Measurements from ENCODE around the gene GPC5.
"Not testable (repeated sequence)": the region's sequence is repeated elsewhere in the genome, so short reads cannot be mapped to it uniquely, and the experiment has no call there.

GPC5 gene

DNA sequence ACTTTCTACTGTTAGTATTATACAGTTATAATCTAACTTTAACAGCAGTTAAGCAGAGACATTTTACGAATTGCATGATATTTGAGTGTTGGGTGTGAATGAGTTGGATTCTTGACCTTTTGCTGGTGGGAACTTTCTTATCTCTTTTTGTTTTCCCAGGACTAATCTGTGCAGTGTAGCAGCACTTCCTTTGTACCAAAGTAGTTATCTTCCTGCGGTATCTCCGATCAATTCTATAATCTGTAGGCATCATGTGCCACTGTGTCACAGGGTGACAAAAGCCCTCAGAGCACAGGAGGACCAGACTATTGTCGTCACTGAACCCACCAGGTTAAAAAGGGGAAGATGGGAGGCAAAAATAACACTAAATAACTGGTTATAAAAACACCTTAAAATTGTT is 823.5 kb downstream of the GPC5 start:
- DNase-seq = no peak

DNA sequence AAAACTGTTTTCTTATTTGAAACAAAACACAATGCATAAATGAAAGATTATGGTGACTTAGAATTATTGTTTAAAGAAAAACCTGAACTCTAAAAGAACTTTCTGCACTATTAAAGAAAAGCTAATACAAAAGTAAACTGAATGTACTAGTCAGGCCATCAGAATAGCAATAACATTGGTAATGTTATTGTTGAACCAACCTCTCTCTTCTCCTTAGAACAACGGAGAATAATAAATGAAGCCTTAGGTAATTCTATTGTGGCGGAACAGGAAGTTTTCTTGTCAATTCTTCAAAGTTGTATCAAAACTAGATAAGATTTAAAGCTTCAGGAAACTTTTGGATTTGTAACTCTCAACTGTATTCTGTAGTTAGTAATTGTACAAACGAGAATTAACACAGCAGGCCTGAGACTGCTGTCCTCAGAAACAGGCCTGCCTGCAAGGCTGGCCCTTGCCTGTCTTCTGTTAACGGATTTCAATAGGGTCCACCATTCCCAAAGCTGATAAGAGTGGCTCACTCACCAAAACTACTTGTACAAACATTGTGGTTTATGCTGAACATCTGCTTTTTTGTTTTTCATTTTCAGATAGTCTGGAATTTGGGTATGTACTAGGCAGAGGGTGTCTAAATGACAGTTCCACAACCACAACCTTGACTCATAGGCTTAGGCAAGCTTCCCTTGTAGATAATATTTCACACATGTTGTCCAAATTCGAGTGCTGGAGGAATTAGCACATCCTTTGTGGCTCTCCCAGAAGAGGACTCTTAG is 825.8 kb downstream of the GPC5 start:
- DNase-seq = no peak

DNA sequence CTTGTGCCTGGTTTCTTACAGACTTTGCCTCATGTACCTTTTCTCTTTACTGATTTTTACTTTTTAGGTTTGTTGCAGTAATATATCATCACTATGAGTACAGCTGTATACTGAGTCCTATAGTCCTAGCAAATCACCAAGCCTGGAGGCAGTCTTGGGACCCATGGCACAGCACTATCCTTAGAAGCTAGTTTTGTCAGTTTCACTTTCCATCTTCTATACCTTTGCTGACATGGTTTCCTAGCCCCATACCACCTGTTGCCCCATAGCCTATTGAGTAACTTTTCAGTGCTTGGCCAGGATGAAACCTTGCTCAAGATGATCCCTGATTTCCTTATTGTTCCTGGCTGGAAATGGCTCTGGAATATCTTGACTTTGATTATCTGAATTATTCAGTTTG is 826.4 kb downstream of the GPC5 start:
- DNase-seq = no peak

DNA sequence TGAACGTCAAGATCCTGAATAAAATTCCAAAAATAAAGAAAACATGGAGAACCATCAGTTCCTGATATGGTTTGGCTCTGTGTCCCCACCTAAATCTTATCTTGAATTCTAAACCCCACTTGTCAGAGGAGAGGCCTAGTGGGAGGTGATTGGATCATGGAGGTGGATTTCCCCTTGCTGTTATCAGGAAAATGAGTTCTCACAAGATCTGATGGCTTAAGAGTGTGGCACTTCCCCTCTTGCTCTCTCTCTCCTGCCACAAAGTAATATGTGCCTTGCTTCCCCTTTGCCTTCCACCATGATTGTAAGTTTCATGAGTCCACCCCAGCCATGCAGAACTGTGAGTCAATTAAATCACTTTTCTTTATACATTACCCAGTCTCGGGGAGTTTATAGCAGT is 827.4 kb downstream of the GPC5 start:
- DNase-seq = no peak

DNA sequence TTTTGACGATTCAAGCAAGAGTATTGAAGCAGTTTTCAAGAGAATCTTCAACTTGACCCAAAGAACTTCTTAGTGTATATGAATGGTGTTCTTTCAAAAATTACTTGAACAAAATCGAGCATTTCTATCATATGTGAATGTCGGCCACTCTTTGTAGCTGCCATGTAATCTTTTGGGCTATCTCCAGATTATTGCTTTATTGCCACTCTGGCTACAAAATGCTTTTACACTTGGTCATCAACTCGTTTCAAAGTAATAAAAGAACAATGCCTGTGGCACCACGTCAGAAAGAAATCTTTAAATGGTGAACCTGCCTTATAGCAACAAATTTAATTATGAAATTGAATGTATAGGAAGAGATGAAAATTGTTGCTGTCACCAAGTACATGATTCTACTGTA is 834.5 kb downstream of the GPC5 start:
- DNase-seq = no peak

DNA sequence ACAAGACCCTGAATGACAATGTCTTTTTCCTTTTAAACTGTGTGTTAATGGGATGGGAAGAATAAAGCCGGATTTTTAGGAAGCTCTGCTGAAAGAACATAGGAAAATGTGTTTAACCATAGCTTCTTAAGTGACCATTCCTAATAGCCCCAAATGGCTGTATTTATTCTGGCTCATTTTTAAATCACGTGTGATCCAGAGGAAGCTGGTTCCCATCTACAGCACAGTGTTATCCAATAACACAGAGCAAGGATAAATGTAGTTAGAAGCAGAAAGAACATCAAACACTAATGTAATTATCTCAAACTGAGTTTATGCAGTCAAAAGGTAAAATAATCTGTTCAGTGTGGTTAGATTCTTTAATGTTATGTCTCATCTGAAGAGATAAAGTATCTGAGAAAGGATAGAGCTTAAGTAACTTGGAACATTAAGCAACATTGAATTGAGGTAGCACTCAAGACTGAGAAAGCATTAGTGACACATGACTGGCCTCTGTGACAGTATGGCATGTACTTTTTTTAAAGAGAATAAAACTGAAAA is 853.3 kb downstream of the GPC5 start:
- no peak for DNase-seq

DNA sequence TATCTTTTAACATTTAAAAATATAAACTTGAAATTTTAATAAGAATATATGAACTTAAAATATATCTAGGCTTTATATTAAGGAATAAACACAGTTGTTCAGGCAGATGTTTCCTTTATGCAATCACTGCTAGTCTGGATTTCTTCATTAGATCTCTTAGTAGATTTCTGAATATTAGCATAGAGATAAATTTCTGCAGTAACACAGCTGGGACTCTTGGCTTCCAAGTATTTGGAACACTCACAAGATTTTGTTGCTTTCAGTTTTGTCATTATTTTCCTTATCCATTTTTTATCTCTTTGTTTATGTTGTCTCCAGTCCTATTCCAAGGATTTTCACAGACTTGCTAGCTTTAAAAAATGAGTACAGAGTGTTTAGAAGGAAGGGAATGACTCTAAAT is 857.1 kb downstream of the GPC5 start:
- no peak for DNase-seq

DNA sequence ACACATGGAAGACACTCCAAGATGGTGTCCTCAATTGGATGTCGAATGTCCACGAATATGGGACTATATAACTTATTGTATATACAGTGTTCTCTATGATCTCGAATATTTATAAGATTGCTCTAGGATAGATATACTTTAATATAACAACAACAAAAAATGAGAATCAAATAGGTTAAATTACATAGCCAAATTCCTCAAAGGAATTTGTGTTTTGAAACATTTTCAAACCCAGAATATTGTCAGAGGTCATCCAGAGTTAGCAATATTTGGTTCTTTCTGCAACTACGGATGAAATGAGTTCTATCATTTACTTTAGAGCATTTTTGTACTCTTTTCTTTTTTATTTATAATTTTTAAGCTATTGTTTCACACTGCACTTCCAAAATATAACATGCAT is 857.8 kb downstream of the GPC5 start:
- no peak for DNase-seq

DNA sequence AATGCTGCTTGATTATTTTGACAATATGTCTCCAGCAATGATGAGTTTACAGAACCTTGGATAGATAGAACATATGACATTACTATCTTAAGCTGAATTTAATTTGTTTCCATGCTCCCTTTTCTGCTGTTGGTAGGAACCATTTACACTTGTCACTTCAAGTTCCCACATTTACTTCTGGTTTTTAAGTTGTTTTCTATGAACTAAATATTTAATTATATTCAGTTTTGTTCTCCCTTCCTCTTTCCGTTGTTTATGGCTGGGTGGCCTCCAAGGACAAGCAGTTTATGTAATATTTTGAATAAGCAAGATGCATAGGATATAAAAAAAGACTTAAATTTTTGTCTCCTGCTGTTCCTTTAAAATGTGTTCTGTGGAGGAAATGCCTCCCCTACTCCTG is 860.6 kb downstream of the GPC5 start:
- DNase-seq = no peak

DNA sequence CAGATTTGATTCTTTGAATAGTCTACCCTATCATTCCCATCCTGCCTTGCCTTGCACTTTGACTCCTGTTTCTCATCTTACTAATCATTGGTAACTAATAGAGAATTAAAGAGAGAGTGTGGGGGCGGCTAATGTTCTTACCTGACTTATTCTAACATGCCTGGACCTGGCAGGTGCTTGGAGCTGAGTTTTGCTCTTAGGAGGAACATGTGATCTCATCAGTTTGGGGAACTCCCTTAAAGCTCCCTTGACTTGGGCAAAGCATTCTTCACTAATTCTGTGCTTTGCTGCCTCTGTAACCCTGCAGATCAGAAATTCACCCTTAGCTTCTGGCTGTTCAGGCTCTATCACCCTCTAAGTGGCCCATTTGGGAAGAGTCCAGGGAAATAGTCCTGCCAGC is 861.1 kb downstream of the GPC5 start:
- DNase-seq = no peak

DNA sequence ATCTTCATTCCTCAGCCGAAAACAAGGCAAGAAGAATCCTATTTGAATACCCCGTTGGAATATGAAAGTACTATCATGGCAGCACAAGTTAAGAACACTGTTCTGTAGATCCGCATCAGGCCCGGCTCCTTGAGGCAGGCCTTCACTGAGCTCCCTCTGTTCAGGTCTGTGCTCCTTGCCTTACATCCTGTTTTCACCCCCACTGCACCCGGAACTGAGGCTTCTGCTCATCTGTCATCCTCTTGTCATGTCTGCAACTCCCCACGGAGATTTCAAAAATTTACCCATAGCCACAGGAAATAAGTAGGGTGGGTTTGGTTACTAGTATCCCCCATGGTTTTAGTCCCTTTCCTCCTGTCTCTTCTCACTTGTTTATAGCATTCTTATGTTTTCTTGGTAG is 861.9 kb downstream of the GPC5 start:
- no peak for DNase-seq

DNA sequence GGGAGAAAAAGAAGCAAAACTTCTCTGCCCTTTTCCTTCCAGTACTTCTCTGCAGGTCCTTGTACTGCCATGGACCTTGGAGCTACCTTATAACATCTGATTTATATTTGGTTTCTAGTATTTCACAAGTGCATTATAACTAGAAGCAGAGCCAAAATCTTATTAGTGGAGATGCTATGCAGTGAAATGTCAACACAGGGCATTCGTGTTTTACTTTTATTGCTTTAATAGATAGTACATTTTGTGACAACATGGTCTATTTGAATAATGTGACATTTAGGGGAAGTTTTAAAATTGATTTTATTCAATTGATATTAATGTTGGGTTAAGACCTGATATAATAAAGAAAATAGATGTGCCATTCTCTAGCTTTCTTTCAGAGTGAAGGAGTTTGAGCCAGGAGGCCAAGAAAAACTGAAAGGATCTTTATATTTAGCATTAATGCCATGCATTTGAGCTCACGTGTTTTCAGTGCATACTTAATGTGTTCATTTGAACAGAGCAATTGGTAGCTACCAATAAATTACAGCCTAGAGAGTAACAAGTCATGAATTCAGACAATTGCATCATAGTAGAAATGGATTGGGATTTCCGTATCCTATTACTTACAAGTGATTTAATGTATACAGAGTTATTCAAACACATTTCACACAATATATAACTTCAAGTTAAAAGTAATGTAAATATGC is 863.8 kb downstream of the GPC5 start:
- DNase-seq = no peak

DNA sequence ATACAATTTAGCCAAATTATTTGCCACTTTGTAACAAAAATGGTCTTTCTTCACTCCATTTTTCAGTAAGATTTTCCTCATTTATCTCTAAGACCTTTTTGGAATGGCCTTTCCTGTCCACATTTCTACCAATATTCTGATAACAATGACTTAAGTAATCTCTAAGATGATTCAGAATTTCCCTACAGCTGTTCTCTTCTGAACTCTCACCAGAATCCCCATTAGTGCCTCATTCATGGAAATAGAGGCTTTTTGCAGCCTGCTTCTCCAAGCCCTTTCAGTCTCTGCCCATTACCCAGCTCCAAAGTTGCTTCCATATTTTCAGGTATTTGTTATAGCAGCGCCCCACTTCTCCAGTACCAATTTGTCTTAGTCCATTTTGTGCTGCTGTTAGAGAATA is 867.0 kb downstream of the GPC5 start:
- no peak for DNase-seq

DNA sequence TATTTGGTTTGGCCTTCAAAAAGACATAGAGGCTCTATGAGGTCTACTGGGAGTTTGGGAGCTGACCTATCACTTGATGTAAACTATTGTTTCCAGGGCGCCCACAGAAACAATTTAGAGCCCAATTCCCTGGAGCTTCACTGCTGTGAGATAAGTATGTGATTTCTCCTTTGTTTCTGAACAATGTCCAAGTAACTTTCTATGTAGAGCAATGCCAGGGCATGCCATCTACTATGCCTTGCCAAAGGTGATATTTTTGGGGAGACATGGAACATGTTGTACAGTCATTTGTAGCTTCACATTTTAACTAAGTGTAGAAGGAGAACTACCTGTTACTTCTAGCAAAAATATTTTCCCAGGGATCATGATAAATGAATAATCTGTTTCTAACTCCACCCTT is 872.6 kb downstream of the GPC5 start:
- no peak for DNase-seq

DNA sequence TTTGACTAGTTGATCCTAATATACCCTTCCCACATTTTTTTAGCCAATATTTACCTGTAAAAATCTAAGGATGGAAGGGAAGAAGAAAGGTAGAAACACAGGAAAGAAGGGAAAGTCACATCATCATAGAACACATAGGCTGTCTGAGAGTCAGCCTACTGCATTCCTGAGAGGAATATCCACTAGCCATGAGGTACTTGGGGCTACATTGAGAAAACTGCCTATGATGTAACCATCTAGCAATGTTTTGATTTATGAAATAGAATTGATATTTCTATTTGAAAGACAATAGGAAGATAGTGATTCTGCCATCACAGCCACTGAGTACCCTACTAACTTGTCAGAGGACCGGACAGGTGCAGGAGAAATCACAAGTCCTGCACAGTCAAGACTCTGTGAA is 873.8 kb downstream of the GPC5 start:
- DNase-seq = no peak

DNA sequence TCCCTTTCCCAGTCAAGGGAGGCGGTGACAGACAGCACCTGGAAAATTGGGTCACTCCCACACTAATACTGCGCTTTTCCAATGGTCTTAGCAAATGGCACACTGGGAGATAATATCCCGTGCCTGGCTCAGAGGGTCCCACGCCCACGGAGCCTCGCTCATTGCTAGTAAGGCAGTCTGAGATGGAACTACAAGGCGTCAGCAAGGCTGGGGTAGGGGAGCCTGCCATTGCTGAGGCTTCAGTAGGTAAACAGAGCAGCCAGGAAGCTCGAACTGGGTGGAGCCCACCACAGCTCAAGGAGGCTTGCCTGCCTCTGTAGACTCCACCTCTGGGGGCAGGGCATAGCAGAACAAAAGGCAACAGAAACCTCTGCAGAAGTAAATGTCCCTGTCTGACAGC is 882.6 kb downstream of the GPC5 start:
- DNase-seq = not testable (repeated sequence)

DNA sequence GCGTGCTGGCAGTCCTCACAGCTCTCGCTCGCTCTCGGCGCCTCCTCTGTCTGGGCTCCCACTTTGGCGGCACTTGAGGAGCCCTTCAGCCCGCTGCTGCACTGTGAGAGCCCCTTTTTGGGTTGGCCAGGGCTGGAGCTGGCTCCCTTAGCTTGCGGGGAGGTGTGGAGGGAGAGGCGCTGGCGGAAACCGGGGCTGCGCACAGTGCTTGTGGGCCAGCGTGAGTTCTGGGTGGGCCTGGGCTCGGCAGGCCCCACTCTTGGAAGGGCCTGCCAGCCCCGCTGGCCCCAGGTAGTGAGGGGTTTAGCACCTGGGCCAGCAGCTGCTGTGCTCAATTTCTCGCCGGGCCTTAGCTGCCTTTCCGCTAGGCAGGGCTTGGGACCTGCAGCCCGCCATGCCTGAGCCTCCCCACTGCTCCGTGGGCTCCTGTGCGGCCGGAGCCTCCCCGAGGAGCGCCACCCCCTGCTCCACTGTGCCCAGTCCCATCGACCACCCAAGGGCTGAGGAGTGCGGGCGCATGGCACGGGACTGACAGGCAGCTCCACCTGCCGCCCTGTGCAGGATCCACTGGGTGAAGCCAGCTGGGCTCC is 892.4 kb downstream of the GPC5 start:
- DNase-seq = not testable (repeated sequence)

DNA sequence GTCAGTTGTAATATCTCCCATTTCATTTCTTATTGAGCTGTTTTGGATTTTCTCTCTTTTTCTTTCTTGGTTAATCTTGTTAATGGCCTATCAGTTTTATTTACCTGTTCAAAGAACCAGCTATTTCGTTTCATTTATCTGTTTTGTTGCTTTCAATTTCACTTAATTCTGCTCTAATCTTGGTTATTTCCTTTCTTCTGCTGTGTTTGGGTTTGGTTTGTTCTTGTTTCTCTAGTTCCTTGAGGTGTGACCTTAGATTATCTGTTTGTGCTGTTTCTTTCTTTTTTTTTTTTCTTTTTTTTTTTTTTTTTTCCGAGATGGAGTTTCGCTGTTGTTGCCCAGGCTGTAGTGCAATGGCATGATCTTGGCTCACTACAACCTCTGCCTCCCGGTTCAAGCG is 896.1 kb downstream of the GPC5 start:
- DNase-seq = not testable (repeated sequence)

DNA sequence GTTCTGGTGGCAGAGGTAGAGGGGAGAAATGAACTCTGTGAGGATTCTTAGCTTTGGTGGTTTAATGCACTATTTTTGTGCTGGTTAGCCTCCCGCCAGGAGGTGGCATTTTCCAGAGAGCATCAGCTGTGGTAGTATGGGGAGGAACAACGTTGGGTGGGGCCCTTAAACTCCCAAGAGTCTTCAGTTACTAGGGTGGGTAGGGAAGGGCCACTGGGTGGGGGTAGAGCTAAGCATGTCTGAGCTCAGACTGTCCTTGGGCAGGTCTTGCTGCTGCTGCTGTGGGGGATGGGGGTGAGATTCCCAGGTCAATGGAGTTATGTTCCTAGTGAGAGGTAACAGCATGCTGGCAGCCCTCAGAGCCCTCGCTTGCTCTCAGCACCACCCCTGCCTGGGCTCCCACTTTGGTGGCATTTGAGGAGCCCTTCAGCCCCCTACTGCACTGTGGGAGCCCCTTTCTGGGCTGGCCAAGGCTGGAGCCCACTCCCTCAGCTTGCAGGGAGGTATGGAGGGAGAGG is 897.8 kb downstream of the GPC5 start:
- not testable (repeated sequence) for DNase-seq

DNA sequence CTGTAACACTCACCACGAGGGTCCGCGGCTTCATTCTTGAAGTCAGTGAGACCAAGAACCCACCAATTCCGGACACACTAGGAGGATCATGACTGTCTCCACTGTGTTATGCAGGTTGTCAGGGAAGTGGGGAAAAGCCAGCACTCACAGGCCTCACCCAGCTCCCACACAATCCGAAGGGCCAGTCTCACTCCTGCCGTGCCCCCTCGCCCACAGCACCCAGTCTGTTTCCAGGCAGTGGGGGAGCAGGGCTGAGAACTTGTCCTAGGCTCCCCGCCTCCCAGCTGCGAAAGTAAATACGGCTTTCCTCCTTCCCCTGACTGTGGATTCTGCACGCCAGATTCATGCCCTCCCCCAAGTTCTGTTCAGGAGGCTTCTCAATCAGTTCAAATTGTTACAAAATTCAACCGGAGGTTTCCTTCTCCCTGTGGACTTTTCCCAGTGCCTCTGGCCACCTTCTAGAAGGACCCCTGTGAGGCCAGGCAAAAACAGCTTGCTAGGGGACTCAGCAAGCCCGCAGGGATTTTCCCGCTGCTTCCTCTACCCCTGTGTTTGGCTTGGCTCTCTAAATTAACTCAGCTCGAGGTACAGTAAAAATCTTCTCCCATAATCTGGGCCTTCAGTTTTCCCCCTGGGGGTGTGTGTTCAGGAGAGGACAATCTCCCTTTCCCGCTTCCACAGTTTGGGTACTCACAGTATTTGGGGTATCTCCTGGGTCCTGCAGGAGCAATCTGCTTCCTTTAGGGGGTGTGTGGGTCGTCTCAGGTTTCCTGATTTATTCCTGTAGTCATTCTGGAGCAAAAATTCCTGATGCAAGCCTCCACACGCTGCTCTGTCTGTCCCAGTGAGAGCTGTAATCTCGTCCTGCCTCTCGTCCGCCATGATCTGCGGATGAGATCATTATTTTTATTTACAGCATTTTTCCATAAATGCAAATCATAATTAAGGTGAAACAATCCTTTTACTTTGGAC is 899.8 kb downstream of the GPC5 start:
- no peak for DNase-seq

DNA sequence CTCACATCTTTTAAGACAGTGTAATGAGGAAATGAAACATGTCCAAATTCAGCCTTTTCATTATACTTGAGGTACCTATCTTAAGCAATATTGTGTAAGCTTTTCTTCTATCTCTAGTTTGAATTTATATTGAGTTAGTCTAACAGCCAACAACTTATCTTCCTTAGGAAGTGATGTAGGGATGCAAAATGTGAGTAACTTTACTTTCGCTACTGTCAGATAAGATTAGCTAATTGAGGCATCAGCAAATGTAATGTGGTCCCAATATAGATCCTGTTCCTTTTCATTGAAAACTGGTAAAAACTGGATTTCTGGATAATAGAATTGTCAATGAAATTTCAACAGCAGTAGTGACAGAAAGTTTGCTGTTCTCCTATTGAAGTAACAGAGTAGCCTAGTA is 902.2 kb downstream of the GPC5 start:
- no peak for DNase-seq

DNA sequence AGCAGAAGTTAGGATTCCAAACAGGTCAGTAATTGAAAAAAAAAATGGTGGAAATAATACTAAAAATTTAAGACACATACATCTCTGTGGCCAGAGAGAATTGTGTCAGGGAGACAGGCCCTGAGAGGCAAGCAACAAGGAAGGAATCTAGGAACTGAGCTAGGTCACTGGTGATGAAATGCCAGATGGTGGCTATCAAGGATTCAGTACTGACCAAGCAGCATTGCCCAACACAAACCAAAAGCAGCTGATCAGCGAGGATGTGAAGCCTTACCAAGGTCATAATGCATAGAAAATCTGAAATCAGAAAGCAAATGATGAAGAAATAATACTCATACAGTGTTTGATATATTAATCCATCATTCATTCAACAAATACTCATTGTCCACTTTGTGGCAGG is 905.0 kb downstream of the GPC5 start:
- DNase-seq = no peak

DNA sequence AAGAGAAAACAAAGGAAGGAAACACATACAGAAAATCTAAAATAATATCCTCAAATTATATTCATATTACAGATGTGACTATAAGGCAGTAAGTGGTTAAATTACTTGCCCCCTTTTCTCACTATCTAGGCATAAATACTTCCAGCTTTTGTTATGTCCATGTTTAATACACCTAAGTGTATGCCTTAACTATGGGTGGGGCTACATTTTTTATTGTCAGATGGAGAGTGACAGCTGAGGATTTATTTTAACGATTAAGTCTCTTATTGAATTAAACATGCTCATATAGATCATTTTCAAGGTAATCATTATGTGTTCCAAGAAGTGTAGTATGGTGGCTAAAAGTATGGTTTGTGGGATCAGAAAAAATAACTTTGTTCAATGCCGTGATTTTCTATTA is 909.3 kb downstream of the GPC5 start:
- DNase-seq = no peak
